Hepatocyte (in vitro differentiated cells): ENCODE measurements around the gene PALLD. TPM values are rescaled to one million over a fixed set of nuclear protein-coding genes. Genes with fewer than 3 reads are reported as not detected.
"Not testable (repeated sequence)": the region's sequence is repeated elsewhere in the genome, so short reads cannot be mapped to it uniquely, and the experiment has no call there.

Experiments used
- DNase-seq: peaks from one replicate; pipeline ENCODE4 v3.0.0-alpha.2; 2016; ENCODE audit warnings: low spot score
- H2AFZ ChIP-seq: fragments of 200-600 bp; sonication (generic); 2 replicates; pipeline ENCODE4 v1.6.0; 2016; ENCODE audit warnings: antibody characterized with exemption, mild to moderate bottlenecking
- H3K27ac ChIP-seq: fragments of 200-600 bp; sonication (generic); 2 replicates; pipeline ENCODE4 v1.5.1; 2016; ENCODE audit warnings: mild to moderate bottlenecking
- H3K27me3 ChIP-seq: fragments of 200-600 bp; sonication (generic); 2 replicates; pipeline ENCODE4 v1.6.1; 2016
- H3K36me3 ChIP-seq: fragments of 200-600 bp; sonication (generic); replicated peaks from 2 replicates; pipeline ENCODE4 v1.5.1; 2016; ENCODE audit warnings: low read depth; ENCODE audit not compliant: insufficient read depth
- H3K4me1 ChIP-seq: fragments of 200-600 bp; sonication (generic); 2 replicates; pipeline ENCODE4 v1.5.1; 2016; ENCODE audit warnings: mild to moderate bottlenecking, moderate library complexity; ENCODE audit not compliant: insufficient read depth
- H3K4me2 ChIP-seq: fragments of 200-600 bp; sonication (generic); 2 replicates; pipeline ENCODE4 v1.6.0; 2016
- H3K4me3 ChIP-seq: fragments of 200-600 bp; sonication (generic); 2 replicates; pipeline ENCODE4 v1.5.1; 2016; ENCODE audit warnings: mild to moderate bottlenecking
- H3K79me2 ChIP-seq: fragments of 200-600 bp; sonication (generic); 2 replicates; pipeline ENCODE4 v1.6.0; 2017; ENCODE audit warnings: mild to moderate bottlenecking
- H3K9me2 ChIP-seq: fragments of 200-600 bp; sonication (generic); replicated peaks from 2 replicates; pipeline ENCODE4 v1.6.0; 2017; ENCODE audit warnings: mild to moderate bottlenecking; ENCODE audit not compliant: insufficient read depth
- H3K9me3 ChIP-seq: fragments of 200-600 bp; sonication (generic); 2 replicates; pipeline ENCODE4 v1.5.1; 2016; ENCODE audit warnings: low read depth, mild to moderate bottlenecking
- H4K20me1 ChIP-seq: fragments of 200-600 bp; sonication (generic); 2 replicates; pipeline ENCODE4 v1.6.0; 2016; ENCODE audit warnings: mild to moderate bottlenecking; ENCODE audit not compliant: insufficient read depth, poor library complexity, severe bottlenecking
- EZH2 ChIP-seq: fragments of 200-600 bp; sonication (generic); IDR thresholded peaks from 2 replicates; pipeline ENCODE4 v1.6.1; 2016; ENCODE audit warnings: antibody characterized with exemption, mild to moderate bottlenecking, borderline replicate concordance
- EZH2phosphoT487 ChIP-seq: fragments of 200-600 bp; sonication (generic); IDR thresholded peaks from one replicate; pipeline ENCODE4 v1.6.1; 2018; ENCODE audit warnings: antibody characterized with exemption, mild to moderate bottlenecking, low read depth, moderate library complexity; ENCODE audit not compliant: unreplicated experiment, severe bottlenecking
- WGBS: methylation state at CpG from one replicate; pipeline ENCODE4 v1.1.6; 2016; ENCODE audit warnings: low lambda C conversion rate; ENCODE audit errors: missing lambda C conversion rate; 5-methylcytosine and 5-hydroxymethylcytosine counted together
- polyA plus RNA-seq: library from polyadenylated mRNA; unstranded; fragments of >200 nt; fragmentation: Nextera tagmentation; extraction: Ambion mirVana; gene quantifications from 2 replicates; pipeline ENCODE4 v1.2.1, GENCODE V29; 2016
- total RNA-seq: library from RNA; depleted of rRNA; stranded (reverse); fragments of >200 nt; gene quantifications from 2 replicates; pipeline ENCODE4 v1.2.3, GENCODE V29; 2014
- TF ChIP-seq, protein P1 (sequence below): fragments of 200-600 bp; sonication (generic); IDR thresholded peaks from 2 replicates; pipeline ENCODE4 v1.5.1; 2016; ENCODE audit warnings: antibody characterized with exemption, mild to moderate bottlenecking; ENCODE audit not compliant: poor library complexity

Gene PALLD
- total and polyA plus RNA-seq, 2 experiments from 2014 or later, result 82.7 to 85.2 TPM

DNA sequence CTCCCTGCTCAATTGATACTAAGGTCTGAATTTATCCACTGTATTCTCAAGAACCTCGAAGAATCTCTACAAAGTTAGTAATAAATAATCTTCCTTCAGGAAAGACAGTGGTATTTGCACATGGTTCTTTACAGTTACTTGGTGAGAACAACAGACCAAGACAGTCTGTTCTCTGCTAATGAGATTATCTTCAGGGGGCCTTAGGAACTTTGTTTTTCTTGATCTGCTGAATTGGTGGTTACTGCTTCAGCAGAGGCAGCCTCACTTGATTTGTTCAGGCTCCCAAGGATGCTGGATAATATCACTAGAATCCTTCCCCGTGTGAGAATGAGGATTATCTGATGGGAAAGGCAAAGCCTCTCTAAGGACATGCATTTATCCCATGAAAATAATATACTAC lies 448.4 kb downstream of the PALLD start:
- Histone ChIP-seq H3K4me2 (no peak overlapping the region), H3K9me2 (no peaks in the 10 kb centered on the region), H3K79me2 (no peaks in the 10 kb centered on the region), H2AFZ (no peak overlapping the region), H3K27me3 (no peaks in the 10 kb centered on the region), H3K9me3 (no peaks in the 10 kb centered on the region), H3K4me3 (no peak overlapping the region), H4K20me1 (no peaks in the 10 kb centered on the region), H3K4me1 (no peaks in the 10 kb centered on the region), H3K27ac (no peak overlapping the region), H3K36me3 (no peaks in the 10 kb centered on the region)
- TF ChIP-seq EZH2, result no peak
- no peak for TF ChIP-seq EZH2phosphoT487
- TF ChIP-seq, protein P1, sequence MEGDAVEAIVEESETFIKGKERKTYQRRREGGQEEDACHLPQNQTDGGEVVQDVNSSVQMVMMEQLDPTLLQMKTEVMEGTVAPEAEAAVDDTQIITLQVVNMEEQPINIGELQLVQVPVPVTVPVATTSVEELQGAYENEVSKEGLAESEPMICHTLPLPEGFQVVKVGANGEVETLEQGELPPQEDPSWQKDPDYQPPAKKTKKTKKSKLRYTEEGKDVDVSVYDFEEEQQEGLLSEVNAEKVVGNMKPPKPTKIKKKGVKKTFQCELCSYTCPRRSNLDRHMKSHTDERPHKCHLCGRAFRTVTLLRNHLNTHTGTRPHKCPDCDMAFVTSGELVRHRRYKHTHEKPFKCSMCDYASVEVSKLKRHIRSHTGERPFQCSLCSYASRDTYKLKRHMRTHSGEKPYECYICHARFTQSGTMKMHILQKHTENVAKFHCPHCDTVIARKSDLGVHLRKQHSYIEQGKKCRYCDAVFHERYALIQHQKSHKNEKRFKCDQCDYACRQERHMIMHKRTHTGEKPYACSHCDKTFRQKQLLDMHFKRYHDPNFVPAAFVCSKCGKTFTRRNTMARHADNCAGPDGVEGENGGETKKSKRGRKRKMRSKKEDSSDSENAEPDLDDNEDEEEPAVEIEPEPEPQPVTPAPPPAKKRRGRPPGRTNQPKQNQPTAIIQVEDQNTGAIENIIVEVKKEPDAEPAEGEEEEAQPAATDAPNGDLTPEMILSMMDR, result no peak
- no peak for DNase-seq
- 62% methylated on average over 2 of the region's 2 CpGs for WGBS

- not testable (repeated sequence) for DNase-seq
- WGBS, result 97% methylated on average over 3 of the region's 3 CpGs
Measured at GRCh38 chr4:168952821-168953246, 456.0 kb downstream of the PALLD start.

GRCh38 chr4:168955674-168956073 lies 458.8 kb downstream of the PALLD start:
- no peak for DNase-seq
- no peaks in the 10 kb centered on the region for H3K9me3 ChIP-seq
- no peak overlapping the region for H2AFZ ChIP-seq
- H3K27ac ChIP-seq, result no peak overlapping the region
- no peaks in the 10 kb centered on the region for H4K20me1 ChIP-seq
- H3K79me2 ChIP-seq, result no peaks in the 10 kb centered on the region
- no peak overlapping the region for H3K4me3 ChIP-seq
- H3K4me2 ChIP-seq, result no peak overlapping the region
- TF ChIP-seq, protein P1, result no peak
- no peak for TF ChIP-seq EZH2
- no peak for TF ChIP-seq EZH2phosphoT487
- WGBS, result 56% methylated on average over 2 of the region's 2 CpGs
- no peaks in the 10 kb centered on the region for H3K36me3 ChIP-seq
- no peaks in the 10 kb centered on the region for H3K9me2 ChIP-seq
- no peaks in the 10 kb centered on the region for H3K27me3 ChIP-seq
- H3K4me1 ChIP-seq, result no peaks in the 10 kb centered on the region

More at GRCh38 chr4:168952821-168953246, 456.0 kb downstream of the PALLD start:
- H3K4me2 ChIP-seq, H2AFZ ChIP-seq, H3K4me1 ChIP-seq, H3K4me3 ChIP-seq, H3K27me3 ChIP-seq, H3K9me3 ChIP-seq, H3K9me2 ChIP-seq, H3K27ac ChIP-seq, H3K36me3 ChIP-seq, H3K79me2 ChIP-seq, H4K20me1 ChIP-seq: not testable (repeated sequence)

- Histone ChIP-seq H3K4me2 (no peak overlapping the region), H3K9me3 (no peaks in the 10 kb centered on the region), H3K79me2 (no peaks in the 10 kb centered on the region), H3K4me3 (no peak overlapping the region), H3K36me3 (no peaks in the 10 kb centered on the region), H3K9me2 (no peaks in the 10 kb centered on the region), H4K20me1 (no peaks in the 10 kb centered on the region), H3K4me1 (no peaks in the 10 kb centered on the region), H2AFZ (no peak overlapping the region), H3K27me3 (no peaks in the 10 kb centered on the region), H3K27ac (no peak overlapping the region)
- WGBS, result 96% methylated on average over 5 of the region's 5 CpGs
- TF ChIP-seq EZH2 (no peak), EZH2phosphoT487 (no peak)
- DNase-seq, result no peak
Measured at GRCh38 chr4:168960716-168961115, 463.9 kb downstream of the PALLD start.
